ENCODE data around the gene PPM1N.

The PPM1N gene

DNA sequence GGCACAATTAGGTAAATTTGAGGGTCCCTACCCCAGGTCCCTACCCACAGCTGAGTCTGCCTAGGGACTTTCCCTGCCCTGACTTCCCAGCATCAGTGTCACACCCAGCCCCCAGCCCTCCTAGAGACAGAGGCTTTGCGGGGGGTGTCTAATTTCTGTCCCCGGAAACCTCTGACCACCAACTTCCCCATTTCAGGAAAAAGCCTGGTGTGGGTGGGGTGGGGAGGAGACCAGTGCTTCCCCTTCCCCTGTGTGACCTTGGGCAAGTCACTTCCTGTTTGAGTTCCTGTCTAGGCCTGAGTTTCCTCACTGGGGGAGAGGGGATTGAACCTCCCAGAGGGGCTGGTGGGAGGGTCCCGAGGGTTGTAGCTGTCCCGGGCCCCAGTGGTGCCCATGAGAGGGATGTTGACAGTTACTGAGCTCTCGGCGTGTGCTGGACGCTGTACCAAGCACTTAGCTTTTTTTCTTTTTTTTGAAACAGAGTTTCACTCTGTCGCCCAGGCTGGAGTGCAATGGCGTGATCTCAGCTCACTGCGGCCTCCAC, 16.9 kb downstream of the PPM1N start:
- peak overlapping the region; percentile 75 for H3K4me3 Mint-ChIP-seq
- H3K9me3 Mint-ChIP-seq = no peaks in the 10 kb centered on the region
- ATAC-seq (ENCODE audit: low read depth) (peak; percentile 78), DNase-seq (ENCODE audit: low spot score in 2 of 2) (peak; percentile 49 to 67)
- peaks cover 22% of the 10 kb centered on the region for H3K36me3 Mint-ChIP-seq
- H3K4me1 Mint-ChIP-seq = peaks cover 50% of the 10 kb centered on the region
- peak overlapping the region; percentile 85 for H3K27ac Mint-ChIP-seq
- H3K27me3 Mint-ChIP-seq = no peaks in the 10 kb centered on the region

DNA sequence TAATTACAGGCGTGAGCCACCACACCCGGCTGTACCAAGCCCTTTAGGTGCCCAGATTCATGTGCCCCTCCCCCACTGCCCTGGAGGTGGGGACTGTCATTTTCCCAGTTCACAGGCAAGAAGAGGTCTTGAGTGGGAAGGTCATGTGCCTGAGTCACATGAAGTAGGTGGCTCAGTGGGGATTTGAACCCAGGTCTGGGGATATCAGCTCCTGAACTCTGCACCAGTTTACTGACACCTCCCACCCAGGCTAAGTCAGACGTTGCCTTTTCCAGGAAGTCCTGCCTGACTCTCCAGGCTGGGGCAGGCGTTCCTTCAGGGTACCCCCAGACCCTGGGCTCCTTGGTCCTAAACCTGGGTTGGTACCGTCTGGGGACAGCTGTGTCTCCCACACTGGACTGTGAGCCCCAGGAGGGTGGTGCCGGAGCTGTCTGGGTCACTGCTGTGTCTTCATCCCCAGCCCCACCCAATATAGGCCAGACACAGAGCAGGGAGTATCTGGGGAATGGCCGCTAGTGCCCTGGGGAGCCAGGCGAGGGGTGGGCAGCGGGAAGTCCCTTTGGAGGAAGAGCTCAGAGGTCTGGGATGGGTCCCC, 17.7 kb downstream of the PPM1N start:
- peaks cover 22% of the 10 kb centered on the region for H3K36me3 Mint-ChIP-seq
- peak overlapping the region; percentile 85 for H3K27ac Mint-ChIP-seq
- ATAC-seq (ENCODE audit: low read depth) = no peak
- DNase-seq (ENCODE audit: low spot score in 2 of 2) = no peak
- H3K4me1 Mint-ChIP-seq = peaks cover 44% of the 10 kb centered on the region
- no peaks in the 10 kb centered on the region for H3K9me3 Mint-ChIP-seq
- peak overlapping the region; percentile 75 for H3K4me3 Mint-ChIP-seq
- no peaks in the 10 kb centered on the region for H3K27me3 Mint-ChIP-seq

DNA sequence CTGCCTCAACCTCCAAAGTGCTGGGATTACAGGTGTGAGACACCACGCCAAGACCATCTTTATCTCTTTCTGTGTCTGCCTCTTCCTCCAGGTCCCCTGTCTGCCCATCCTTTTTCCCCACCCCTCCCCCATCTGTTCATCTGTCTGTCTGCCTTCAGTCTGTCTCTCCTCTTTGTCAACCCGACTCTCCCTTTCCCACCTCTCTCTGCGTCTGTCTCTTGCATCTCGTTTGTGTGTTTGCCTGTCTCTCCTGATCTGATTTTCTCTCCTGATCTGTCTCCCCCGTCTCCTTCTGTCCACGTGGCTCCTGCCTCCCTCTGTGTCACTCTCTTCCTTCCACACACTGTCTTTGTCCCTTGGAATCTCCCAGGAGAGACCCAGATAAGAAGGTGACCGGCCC, 19.0 kb downstream of the PPM1N start:
- Mint-ChIP-seq H3K36me3 (peaks cover 21% of the 10 kb centered on the region), H3K27me3 (no peaks in the 10 kb centered on the region)

DNA sequence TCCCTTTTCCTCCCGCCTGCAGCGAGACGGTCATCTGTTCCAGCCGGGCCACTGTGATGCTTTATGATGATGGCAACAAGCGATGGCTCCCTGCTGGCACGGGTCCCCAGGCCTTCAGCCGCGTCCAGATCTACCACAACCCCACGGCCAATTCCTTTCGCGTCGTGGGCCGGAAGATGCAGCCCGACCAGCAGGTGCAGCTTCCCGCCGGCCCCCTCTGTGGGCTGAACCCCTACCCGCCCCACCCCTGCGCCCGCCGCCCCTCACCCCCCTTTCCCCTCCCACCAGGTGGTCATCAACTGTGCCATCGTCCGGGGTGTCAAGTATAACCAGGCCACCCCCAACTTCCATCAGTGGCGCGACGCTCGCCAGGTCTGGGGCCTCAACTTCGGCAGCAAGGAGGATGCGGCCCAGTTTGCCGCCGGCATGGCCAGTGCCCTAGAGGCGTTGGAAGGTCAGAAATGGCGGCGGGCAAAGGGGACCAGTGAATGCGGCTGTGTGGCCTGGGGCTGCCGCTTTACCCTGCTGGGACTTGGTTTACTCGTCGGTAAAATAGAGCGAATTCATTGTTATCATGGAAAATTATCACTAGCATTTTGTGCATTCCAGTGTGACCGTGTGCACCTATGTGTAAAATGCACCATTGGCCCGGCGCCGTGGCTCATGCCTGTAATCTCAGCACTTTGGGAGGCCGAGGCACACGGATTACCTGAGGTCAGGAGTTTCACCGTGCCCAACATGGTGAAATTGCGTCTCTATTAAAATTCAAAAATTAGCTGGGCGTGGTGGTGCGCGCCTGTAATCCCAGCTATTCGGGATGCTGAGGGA, 19.6 kb downstream of the PPM1N start:
- H3K9me3 Mint-ChIP-seq = no peaks in the 10 kb centered on the region
- peaks cover 21% of the 10 kb centered on the region for H3K36me3 Mint-ChIP-seq
- DNase-seq (ENCODE audit: low spot score in 2 of 2) (no peak), ATAC-seq (ENCODE audit: low read depth) (no peak)
- H3K27me3 Mint-ChIP-seq = no peaks in the 10 kb centered on the region
- H3K4me1 Mint-ChIP-seq = peaks cover 36% of the 10 kb centered on the region
- peak overlapping the region; percentile 85 for H3K27ac Mint-ChIP-seq
- H3K4me3 Mint-ChIP-seq = no peak overlapping the region

More for the DNA sequence above, 19.0 kb downstream of the PPM1N start:
- Mint-ChIP-seq H3K27ac (peak overlapping the region; percentile 85), H3K4me1 (peaks cover 38% of the 10 kb centered on the region), H3K9me3 (no peaks in the 10 kb centered on the region), H3K4me3 (no peak overlapping the region)
- ATAC-seq (ENCODE audit: low read depth) = no peak
- no peak for DNase-seq (ENCODE audit: low spot score in 2 of 2)

DNA sequence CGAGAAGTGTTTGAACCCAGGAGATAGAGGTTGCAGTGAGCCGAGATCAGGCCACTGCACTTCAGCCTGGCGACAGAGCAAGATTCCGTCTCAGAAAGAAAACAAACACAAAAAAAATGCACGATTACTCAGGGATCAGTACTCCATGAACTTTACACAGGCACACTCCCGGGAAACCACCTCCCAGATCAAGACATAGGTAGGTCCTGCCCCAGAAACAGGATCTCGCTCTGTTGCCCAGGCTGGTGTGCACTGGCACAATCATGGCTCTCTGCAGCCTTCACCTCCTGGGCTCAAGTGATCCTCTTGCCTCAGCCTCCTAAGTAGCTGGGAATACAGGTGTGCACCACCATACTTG, 20.2 kb downstream of the PPM1N start:
- no peak overlapping the region for H3K4me3 Mint-ChIP-seq
- H3K9me3 Mint-ChIP-seq = no peaks in the 10 kb centered on the region
- peaks cover 21% of the 10 kb centered on the region for H3K36me3 Mint-ChIP-seq
- no peak overlapping the region for H3K27ac Mint-ChIP-seq
- no peaks in the 10 kb centered on the region for H3K27me3 Mint-ChIP-seq
- DNase-seq (ENCODE audit: low spot score in 2 of 2) = no peak
- peaks cover 33% of the 10 kb centered on the region for H3K4me1 Mint-ChIP-seq
- no peak for ATAC-seq (ENCODE audit: low read depth)

DNA sequence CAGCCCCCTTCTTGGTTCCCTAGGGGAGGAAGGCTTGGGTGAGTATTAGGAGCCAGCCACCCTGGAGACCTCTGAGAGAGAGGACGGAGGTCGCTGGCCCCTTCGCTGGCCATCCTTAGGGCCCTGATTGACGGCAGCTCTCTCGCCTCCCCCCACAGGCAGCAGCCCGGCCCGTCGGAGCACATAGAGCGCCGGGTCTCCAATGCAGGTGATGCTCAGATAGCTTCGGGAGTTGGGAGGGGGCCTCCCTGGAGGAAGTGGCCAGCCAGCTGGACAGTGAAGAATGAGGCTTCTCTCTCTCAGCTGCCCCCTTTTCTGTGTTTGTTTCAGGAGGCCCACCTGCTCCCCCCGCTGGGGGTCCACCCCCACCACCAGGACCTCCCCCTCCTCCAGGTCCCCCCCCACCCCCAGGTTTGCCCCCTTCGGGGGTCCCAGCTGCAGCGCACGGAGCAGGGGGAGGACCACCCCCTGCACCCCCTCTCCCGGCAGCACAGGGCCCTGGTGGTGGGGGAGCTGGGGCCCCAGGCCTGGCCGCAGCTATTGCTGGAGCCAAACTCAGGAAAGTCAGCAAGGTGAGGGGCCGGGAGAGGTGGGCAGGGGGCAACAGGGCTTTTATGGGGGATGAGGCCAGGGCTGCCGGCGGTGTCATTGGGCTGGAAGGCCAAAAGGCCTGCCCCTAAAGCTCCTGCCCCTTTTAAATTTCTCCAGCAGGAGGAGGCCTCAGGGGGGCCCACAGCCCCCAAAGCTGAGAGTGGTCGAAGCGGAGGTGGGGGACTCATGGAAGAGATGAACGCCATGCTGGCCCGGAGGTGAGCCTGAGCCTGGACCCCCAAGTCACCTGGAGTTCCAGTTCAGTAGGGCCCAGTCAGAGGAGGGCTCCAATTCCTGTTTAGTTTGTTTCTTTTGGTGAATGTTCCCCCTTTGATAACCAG, 24.0 kb downstream of the PPM1N start:
- Mint-ChIP-seq H3K27ac (peak overlapping the region; percentile 38), H3K36me3 (peaks cover 22% of the 10 kb centered on the region)

DNA sequence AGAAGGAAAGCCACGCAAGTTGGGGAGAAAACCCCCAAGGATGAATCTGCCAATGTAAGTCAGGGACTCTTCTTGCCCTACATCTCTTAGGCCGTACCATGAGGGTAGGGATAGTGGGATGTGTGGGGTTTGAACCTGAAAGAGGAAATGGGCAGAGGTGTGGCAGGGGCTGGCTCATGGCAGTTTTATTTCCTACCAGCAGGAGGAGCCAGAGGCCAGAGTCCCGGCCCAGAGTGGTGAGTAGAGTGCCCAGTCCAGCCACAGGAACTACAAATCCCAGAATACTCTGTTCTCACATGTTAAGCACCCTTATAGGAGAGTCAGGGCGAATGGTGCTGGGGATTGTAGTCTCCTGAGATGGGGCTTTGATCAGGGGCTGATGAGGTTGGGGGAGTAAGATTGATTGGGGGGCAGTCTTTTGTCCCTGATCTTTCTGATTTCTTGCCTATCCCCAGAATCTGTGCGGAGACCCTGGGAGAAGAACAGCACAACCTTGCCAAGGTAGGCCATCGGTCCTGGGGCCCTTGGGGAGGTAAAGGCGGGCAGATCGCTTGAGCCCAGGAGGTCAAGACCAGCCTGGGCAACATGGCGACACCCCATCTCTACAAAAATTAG, 25.5 kb downstream of the PPM1N start:
- ATAC-seq (ENCODE audit: low read depth) (peak; percentile 95), DNase-seq (ENCODE audit: low spot score in 2 of 2) (peak; percentile 84)
- H3K9me3 Mint-ChIP-seq = no peaks in the 10 kb centered on the region

More for the DNA sequence above, 24.0 kb downstream of the PPM1N start:
- ATAC-seq (ENCODE audit: low read depth) (no peak), DNase-seq (ENCODE audit: low spot score in 2 of 2) (no peak)
- no peaks in the 10 kb centered on the region for H3K27me3 Mint-ChIP-seq
- H3K9me3 Mint-ChIP-seq = no peaks in the 10 kb centered on the region
- peaks cover 12% of the 10 kb centered on the region for H3K4me1 Mint-ChIP-seq
- no peak overlapping the region for H3K4me3 Mint-ChIP-seq

DNA sequence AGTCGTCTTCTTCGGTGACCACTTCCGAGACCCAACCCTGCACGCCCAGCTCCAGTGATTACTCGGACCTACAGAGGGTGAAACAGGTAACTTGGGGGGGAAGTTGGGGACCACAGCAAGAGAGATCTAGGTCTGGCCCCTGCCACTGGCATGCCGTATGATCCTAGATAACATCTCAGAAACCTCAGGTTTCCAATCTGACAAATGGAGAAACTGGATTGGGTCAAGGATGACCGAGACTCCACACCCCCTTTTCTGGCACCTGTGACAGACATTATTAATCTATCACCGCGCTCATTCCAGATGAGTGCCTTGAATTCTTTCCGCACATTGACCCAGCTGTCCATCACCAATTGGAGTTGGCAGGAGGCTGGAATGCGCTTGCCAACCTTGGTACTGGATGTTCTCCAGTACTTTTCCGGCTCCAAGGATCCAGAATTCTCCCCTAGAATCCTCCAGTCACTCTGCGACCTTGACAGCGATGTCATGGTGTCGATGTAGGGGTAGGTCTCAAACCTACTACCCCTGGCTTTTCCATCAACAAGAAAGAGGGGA, 26.4 kb downstream of the PPM1N start:
- H3K4me1 Mint-ChIP-seq = peaks cover 21% of the 10 kb centered on the region
- no peaks in the 10 kb centered on the region for H3K27me3 Mint-ChIP-seq
- ATAC-seq (ENCODE audit: low read depth) (no peak), DNase-seq (ENCODE audit: low spot score in 2 of 2) (no peak)
- peaks cover 15% of the 10 kb centered on the region for H3K36me3 Mint-ChIP-seq
- H3K9me3 Mint-ChIP-seq = no peaks in the 10 kb centered on the region
- no peak overlapping the region for H3K27ac Mint-ChIP-seq
- no peak overlapping the region for H3K4me3 Mint-ChIP-seq

More for the DNA sequence above, 25.5 kb downstream of the PPM1N start:
- Mint-ChIP-seq H3K27me3 (no peaks in the 10 kb centered on the region), H3K4me3 (no peak overlapping the region), H3K27ac (peak overlapping the region; percentile 52), H3K4me1 (peaks cover 21% of the 10 kb centered on the region), H3K36me3 (peaks cover 15% of the 10 kb centered on the region)

DNA sequence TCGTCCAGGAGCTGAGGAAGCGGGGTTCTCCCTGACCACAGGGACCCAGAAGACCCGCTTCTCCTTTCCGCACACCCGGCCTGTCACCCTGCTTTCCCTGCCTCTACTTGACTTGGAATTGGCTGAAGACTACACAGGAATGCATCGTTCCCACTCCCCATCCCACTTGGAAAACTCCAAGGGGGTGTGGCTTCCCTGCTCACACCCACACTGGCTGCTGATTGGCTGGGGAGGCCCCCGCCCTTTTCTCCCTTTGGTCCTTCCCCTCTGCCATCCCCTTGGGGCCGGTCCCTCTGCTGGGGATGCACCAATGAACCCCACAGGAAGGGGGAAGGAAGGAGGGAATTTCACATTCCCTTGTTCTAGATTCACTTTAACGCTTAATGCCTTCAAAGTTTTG, 27.9 kb downstream of the PPM1N start:
- peak overlapping the region; percentile 60 for H3K27ac Mint-ChIP-seq
- H3K4me3 Mint-ChIP-seq = no peak overlapping the region
- H3K4me1 Mint-ChIP-seq = peaks cover 21% of the 10 kb centered on the region
- H3K9me3 Mint-ChIP-seq = no peaks in the 10 kb centered on the region
- no peaks in the 10 kb centered on the region for H3K27me3 Mint-ChIP-seq
- peaks cover 11% of the 10 kb centered on the region for H3K36me3 Mint-ChIP-seq
- no peak for DNase-seq (ENCODE audit: low spot score in 2 of 2)
- ATAC-seq (ENCODE audit: low read depth) = no peak

DNA sequence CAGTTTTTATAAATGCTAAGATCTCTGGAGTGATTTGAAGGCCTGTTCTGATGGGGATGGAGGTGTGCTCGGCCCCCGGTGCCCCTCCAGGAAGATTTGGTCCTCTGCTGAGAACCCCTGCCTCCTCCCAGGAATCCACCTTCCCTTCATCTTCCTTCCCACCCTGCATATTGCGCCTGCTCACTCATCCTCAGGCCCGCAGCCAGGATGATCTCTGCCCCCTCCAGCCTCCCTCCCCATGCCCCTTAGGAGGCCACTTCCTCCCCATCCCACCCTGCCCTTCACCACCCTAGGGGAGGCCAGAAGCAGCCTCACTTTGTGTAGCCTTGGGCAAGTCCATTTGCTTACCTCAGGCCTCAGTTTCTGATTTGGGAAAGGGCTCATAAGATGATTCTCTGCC, 28.7 kb downstream of the PPM1N start:
- H3K9me3 Mint-ChIP-seq = no peaks in the 10 kb centered on the region
- no peak for ATAC-seq (ENCODE audit: low read depth)
- H3K27ac Mint-ChIP-seq = no peak overlapping the region
- H3K4me1 Mint-ChIP-seq = peaks cover 18% of the 10 kb centered on the region
- H3K4me3 Mint-ChIP-seq = no peak overlapping the region
- DNase-seq (ENCODE audit: low spot score in 2 of 2) = no peak
- H3K27me3 Mint-ChIP-seq = no peaks in the 10 kb centered on the region
- peaks cover 13% of the 10 kb centered on the region for H3K36me3 Mint-ChIP-seq

DNA sequence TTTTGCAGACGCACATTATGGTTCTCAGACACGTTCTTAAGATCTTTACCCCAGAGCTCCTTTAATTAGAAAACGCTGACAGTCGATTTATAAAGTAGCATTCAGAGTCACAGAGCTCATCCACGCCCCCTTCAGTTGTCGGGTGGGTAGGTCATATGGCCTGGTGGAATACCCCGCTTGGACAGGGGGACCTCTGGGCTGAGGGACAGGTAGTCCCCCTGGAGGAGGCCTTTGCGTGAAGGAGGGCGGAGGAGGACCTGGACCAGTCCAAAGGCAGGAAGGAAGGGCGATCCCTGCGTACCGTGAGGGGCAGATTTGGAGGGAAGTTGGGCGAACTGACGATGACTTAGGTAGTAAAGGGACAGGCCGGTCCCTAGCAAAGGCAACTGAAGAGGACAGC, 29.5 kb downstream of the PPM1N start:
- Mint-ChIP-seq H3K27me3 (no peaks in the 10 kb centered on the region), H3K4me1 (peaks cover 17% of the 10 kb centered on the region), H3K27ac (peak overlapping the region; percentile 72), H3K4me3 (peak overlapping the region; percentile 38), H3K36me3 (peaks cover 15% of the 10 kb centered on the region), H3K9me3 (no peaks in the 10 kb centered on the region)
- no peak for ATAC-seq (ENCODE audit: low read depth)
- DNase-seq (ENCODE audit: low spot score in 2 of 2) = no peak

DNA sequence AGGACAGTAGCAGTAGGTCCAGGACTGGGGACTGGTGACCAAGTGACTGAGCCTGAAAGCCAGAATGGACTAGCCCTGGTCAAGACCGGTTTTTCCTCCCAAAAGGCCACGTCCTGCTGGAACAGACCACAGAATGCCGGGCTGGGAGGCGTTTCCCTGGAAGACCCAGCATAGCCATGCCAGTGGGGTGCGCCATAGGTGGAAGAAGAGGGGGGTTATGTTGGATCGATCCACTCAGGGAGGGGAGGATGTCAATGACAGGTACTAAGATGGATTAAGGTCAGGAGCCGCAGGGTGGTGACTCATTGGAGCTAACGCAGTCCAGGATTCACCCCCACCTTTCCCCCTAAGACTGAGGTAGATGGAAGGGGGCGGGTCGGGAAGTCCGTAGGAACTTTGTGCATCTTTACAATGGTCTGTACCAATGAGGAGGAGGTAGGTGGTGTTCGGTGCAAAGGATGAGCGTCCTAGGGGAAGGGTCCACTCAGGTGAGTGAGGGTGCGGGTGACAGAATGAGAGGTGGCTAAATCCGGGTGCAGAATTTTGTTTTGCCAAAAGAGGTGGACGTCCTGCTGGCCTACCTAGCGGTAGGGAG, 30.0 kb downstream of the PPM1N start:
- peak overlapping the region; percentile 72 for H3K27ac Mint-ChIP-seq
- ATAC-seq (ENCODE audit: low read depth) = no peak
- peaks cover 15% of the 10 kb centered on the region for H3K36me3 Mint-ChIP-seq
- no peak for DNase-seq (ENCODE audit: low spot score in 2 of 2)
- H3K9me3 Mint-ChIP-seq = no peaks in the 10 kb centered on the region
- peaks cover 17% of the 10 kb centered on the region for H3K4me1 Mint-ChIP-seq
- peak overlapping the region; percentile 38 for H3K4me3 Mint-ChIP-seq
- no peaks in the 10 kb centered on the region for H3K27me3 Mint-ChIP-seq

Measured in memory B cell (primary cell).